GM12878 (cell line): ENCODE data around the gene ARHGAP26. TPM values are rescaled to one million over a fixed set of nuclear protein-coding genes. Genes with fewer than 3 reads are reported as not detected.

Experiments
- ATF2 ChIP-seq: IDR thresholded peaks from 2 replicates; pipeline ENCODE4 v1.6.1; 2012; ENCODE audit warnings: low read length, inconsistent platforms
- ATF7 ChIP-seq: fragments of 450-650 bp; IDR thresholded peaks from 2 replicates; pipeline ENCODE4 v1.6.1; 2016; ENCODE audit warnings: low read depth, mild to moderate bottlenecking
- BHLHE40 ChIP-seq, 2 experiments: fragments of 450-650 bp in 1 of 2; IDR thresholded peaks; 2 replicates each; pipeline ENCODE4 v1.6.1; 2011 to 2017; ENCODE audit warnings: low read depth in 2 of 2, borderline replicate concordance in 1 of 2, improper control_type of control experiment in 1 of 2, low read length in 1 of 2, mild to moderate bottlenecking in 1 of 2
- BRCA1 ChIP-seq: IDR thresholded peaks from 2 replicates; pipeline ENCODE4 v1.6.1; 2011; ENCODE audit warnings: low read depth, low read length, improper control_type of control experiment
- E2F8 ChIP-seq: fragments of 450-650 bp; IDR thresholded peaks from 2 replicates; pipeline ENCODE4 v1.6.1; 2018; ENCODE audit warnings: mild to moderate bottlenecking, low read depth, moderate library complexity; ENCODE audit not compliant: partially characterized antibody
- HDAC2 ChIP-seq: fragments of 200-600 bp; sonication (generic); IDR thresholded peaks from 2 replicates; pipeline ENCODE4 v1.6.1; 2017
- HDGF ChIP-seq: fragments of 450-650 bp; IDR thresholded peaks from 2 replicates; pipeline ENCODE4 v1.6.1; 2016; ENCODE audit warnings: antibody characterized with exemption
- IKZF2 ChIP-seq, 2 experiments: fragments of 450-650 bp; IDR thresholded peaks; 2 replicates each; pipeline ENCODE4 v1.6.1; 2017; ENCODE audit warnings: mild to moderate bottlenecking in 2 of 2, moderate library complexity in 2 of 2
- MEF2A ChIP-seq: IDR thresholded peaks from 2 replicates; pipeline ENCODE4 v1.6.1; 2011; ENCODE audit warnings: low read depth, mild to moderate bottlenecking, low read length, moderate library complexity; ENCODE audit not compliant: insufficient read depth
- MYC ChIP-seq: IDR thresholded peaks from 2 replicates; pipeline ENCODE4 v1.6.1; 2011; ENCODE audit warnings: mild to moderate bottlenecking, low read length, moderate library complexity, inconsistent platforms; ENCODE audit not compliant: insufficient read depth, insufficient replicate concordance, insufficient read length, severe bottlenecking
- NBN ChIP-seq: fragments of 450-650 bp; IDR thresholded peaks from 2 replicates; pipeline ENCODE4 v1.6.1; 2016
- NR2F1 ChIP-seq: fragments of 450-650 bp; conservative IDR thresholded peaks from 2 replicates; pipeline ENCODE4 v1.6.1; 2017; ENCODE audit warnings: mild to moderate bottlenecking
- PKNOX1 ChIP-seq: fragments of 450-650 bp; IDR thresholded peaks from 2 replicates; pipeline ENCODE4 v1.6.1; 2016; ENCODE audit warnings: mild to moderate bottlenecking
- PML ChIP-seq: IDR thresholded peaks from 2 replicates; pipeline ENCODE4 v1.6.1; 2012; ENCODE audit warnings: low read length, inconsistent platforms
- SMAD1 ChIP-seq: fragments of 450-650 bp; IDR thresholded peaks from 2 replicates; pipeline ENCODE4 v1.6.1; 2018; ENCODE audit warnings: mild to moderate bottlenecking, low read depth; ENCODE audit not compliant: partially characterized antibody
- SMARCA5 ChIP-seq: fragments of 450-650 bp; IDR thresholded peaks from 2 replicates; pipeline ENCODE4 v1.6.1; 2017; ENCODE audit warnings: mild to moderate bottlenecking
- TARDBP ChIP-seq: IDR thresholded peaks from 2 replicates; pipeline ENCODE4 v1.6.1; 2016; ENCODE audit warnings: borderline replicate concordance
- TBL1XR1 ChIP-seq: IDR thresholded peaks from 2 replicates; pipeline ENCODE4 v1.6.1; 2012; ENCODE audit warnings: low read depth, low read length, improper control_type of control experiment
- YBX1 ChIP-seq: fragments of 450-650 bp; IDR thresholded peaks from 2 replicates; pipeline ENCODE4 v1.6.1; 2016; ENCODE audit warnings: antibody characterized with exemption
- ZNF622 ChIP-seq: fragments of 450-650 bp; IDR thresholded peaks from 2 replicates; pipeline ENCODE4 v1.6.1; 2017; ENCODE audit warnings: mild to moderate bottlenecking, inconsistent platforms
- polyA plus RNA-seq, 11 experiments: library from polyadenylated mRNA; depleted of rRNA in 4 of 11; unstranded in 6 of 11; stranded (reverse) in 5 of 11; fragments of >200 nt; fragmentation: Nextera tagmentation in 4 of 11; fragmentation: Illumina TruSeq in 1 of 11; extraction: Ambion mirVana in 4 of 11; extraction: Trizol in 1 of 11; gene quantifications; 1 replicate in 1 of 11; 2 replicates in 10 of 11; pipeline versions ENCODE4 v1.2.1 to v1.2.3, GENCODE V29; 2011 to 2016; ENCODE audit warnings: inconsistent platforms in 2 of 11, missing spikeins in 2 of 11, low read depth in 1 of 11
- total RNA-seq, 4 experiments: library from RNA; depleted of rRNA in 3 of 4; stranded (reverse); fragments of >200 nt in 3 of 4; fragmentation: Illumina TruSeq in 1 of 4; extraction: Trizol in 1 of 4; gene quantifications; 2 replicates each; pipeline versions ENCODE4 v1.2.1 to v1.2.3, GENCODE V29; 2013 to 2021
- TF ChIP-seq, protein P1 (sequence below): fragments of 150-350 bp; IDR thresholded peaks from 2 replicates; pipeline ENCODE4 v1.6.1; 2014; ENCODE audit warnings: mild to moderate bottlenecking, low read depth, low read length
- TF ChIP-seq, protein P2 (sequence below), 3 experiments: IDR thresholded peaks in 2 of 3; conservative IDR thresholded peaks in 1 of 3; 2 replicates each; pipeline ENCODE4 v1.5.1; 2011; ENCODE audit warnings: low read depth in 3 of 3, low read length in 3 of 3, mild to moderate bottlenecking in 3 of 3, control low read depth in 2 of 3, moderate library complexity in 2 of 3, inconsistent platforms in 1 of 3, mixed read lengths in 1 of 3; ENCODE audit not compliant: control insufficient read depth in 2 of 3, insufficient read depth in 1 of 3; ENCODE audit errors: extremely low read depth in 1 of 3

The ARHGAP26 gene
- total and polyA plus RNA-seq, 10 of the 15 experiments (the other 5 are each of a cell fraction or from before 2014, with no cell fraction given): 9.4 to 41.5 (median 19.3) TPM

DNA sequence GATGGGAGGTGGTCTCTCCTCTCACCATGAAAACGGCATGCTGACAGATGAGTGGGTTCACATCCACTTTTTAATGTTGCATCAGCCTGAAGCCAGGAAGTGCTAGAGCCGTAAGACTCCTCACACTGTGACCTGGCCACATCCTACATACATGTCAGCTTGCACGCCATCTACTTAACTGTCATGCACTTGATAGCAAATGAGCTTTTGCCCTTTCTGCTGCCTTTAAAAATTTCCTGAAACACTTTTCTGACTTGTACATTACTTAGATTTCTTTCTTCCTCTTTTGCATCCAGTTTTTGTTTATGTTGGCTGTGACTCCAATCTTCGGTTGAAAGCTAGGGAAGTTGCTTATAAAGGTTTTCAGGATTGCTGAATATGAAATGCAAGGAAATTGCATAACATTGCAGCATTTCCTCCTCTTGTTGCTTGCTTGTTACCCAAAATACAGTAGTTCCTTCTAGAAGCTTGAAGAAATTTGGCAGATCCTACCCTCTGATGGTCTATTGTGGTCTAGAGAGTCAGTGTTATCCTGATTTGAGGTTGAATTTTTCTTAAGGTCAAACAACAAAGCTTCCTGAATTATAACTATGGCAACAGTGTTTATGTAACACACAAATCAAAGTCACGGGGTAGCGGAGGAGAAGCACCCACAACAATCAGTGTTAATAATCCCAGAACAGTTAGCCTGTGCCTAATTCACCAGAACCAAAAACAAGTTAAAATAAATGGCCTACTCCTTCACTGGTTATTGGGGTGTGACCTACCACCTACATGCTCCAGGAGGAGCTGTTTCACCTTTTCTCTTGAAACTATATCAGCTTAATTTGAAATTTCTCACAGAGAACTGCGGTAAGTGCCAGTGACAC, 232.5 kb downstream of the ARHGAP26 start (continued):
- TF ChIP-seq YBX1 (no peak), MEF2A (peak; percentile 44; the same call in 1 of the 2 replicates), IKZF2 (IDR thresholded peaks at IDR 0.05) (peak; percentile 71 to 77), PML (peak; percentile 51; the same call in 1 of the 2 replicates), BHLHE40 (IDR thresholded peaks at IDR 0.05; ENCODE audit: borderline replicate concordance in 1 of 2, low read depth in 2 of 2, low read length in 1 of 2) (peak; percentile 39 to 58; a peak in 2 of 4 replicates), HDGF (no peak), PKNOX1 (peak; percentile 80), BRCA1 (no peak), SMAD1 (peak; percentile 24), ATF2 (peak; percentile 56), HDAC2 (no peak), NBN (peak; percentile 40; the same call in 1 of the 2 replicates), TBL1XR1 (no peak), ZNF622 (no peak), E2F8 (no peak), NR2F1 (peak; percentile 60), SMARCA5 (0 out of 2 replicates have a peak, but pooled peaks have one; percentile 39), TARDBP (no peak), MYC (no peak), ATF7 (peak; percentile 74)
- TF ChIP-seq, protein P1, sequence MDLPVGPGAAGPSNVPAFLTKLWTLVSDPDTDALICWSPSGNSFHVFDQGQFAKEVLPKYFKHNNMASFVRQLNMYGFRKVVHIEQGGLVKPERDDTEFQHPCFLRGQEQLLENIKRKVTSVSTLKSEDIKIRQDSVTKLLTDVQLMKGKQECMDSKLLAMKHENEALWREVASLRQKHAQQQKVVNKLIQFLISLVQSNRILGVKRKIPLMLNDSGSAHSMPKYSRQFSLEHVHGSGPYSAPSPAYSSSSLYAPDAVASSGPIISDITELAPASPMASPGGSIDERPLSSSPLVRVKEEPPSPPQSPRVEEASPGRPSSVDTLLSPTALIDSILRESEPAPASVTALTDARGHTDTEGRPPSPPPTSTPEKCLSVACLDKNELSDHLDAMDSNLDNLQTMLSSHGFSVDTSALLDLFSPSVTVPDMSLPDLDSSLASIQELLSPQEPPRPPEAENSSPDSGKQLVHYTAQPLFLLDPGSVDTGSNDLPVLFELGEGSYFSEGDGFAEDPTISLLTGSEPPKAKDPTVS: no peak
- TF ChIP-seq, protein P2, sequence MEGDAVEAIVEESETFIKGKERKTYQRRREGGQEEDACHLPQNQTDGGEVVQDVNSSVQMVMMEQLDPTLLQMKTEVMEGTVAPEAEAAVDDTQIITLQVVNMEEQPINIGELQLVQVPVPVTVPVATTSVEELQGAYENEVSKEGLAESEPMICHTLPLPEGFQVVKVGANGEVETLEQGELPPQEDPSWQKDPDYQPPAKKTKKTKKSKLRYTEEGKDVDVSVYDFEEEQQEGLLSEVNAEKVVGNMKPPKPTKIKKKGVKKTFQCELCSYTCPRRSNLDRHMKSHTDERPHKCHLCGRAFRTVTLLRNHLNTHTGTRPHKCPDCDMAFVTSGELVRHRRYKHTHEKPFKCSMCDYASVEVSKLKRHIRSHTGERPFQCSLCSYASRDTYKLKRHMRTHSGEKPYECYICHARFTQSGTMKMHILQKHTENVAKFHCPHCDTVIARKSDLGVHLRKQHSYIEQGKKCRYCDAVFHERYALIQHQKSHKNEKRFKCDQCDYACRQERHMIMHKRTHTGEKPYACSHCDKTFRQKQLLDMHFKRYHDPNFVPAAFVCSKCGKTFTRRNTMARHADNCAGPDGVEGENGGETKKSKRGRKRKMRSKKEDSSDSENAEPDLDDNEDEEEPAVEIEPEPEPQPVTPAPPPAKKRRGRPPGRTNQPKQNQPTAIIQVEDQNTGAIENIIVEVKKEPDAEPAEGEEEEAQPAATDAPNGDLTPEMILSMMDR (IDR thresholded peaks at IDR 0.05 in 2 of 3, conservative IDR thresholded peaks at IDR 0.05 in 1 of 3; ENCODE audit: control insufficient read depth in 2 of 3, extremely low read depth in 1 of 3, insufficient read depth in 1 of 3, low read depth in 3 of 3, low read length in 3 of 3): peak; percentile 71 to 79 (median 75)
